Neural cell (in vitro differentiated cells): ENCODE measurements around the gene ZNF132. TPM values are rescaled to one million over a fixed set of nuclear protein-coding genes. Genes with fewer than 3 reads are reported as not detected.

ENCODE experiments used
- H2AFZ ChIP-seq: fragments of 200-600, 300-800 bp; sonication (generic), shearing (Covaris generic); 2 replicates; pipeline ENCODE4 v1.6.0; 2014; ENCODE audit warnings: low read depth, mild to moderate bottlenecking, antibody characterized with exemption, low read length, moderate library complexity
- H3F3A ChIP-seq: fragments of 200-600 bp; shearing (Covaris generic); 2 replicates; pipeline ENCODE4 v1.6.1; 2016; ENCODE audit warnings: mild to moderate bottlenecking, moderate library complexity, mixed read lengths, antibody characterized with exemption, low read length; ENCODE audit not compliant: insufficient read depth, poor library complexity, severe bottlenecking
- H3K27ac ChIP-seq: fragments of 200-600, 300-800 bp; sonication (generic), shearing (Covaris generic); 2 replicates; pipeline ENCODE4 v1.5.1; 2014; ENCODE audit warnings: mild to moderate bottlenecking, low read length, moderate library complexity
- H3K27me3 ChIP-seq: fragments of 300-800, 200-600 bp; sonication (generic), shearing (Covaris generic); 2 replicates; pipeline ENCODE4 v1.6.0; 2014; ENCODE audit warnings: mild to moderate bottlenecking, low read depth, low read length, moderate library complexity; ENCODE audit not compliant: insufficient read depth
- H3K36me3 ChIP-seq: fragments of 300-800, 200-600 bp; sonication (generic), shearing (Covaris generic); 2 replicates; pipeline ENCODE4 v1.5.1; 2014; ENCODE audit warnings: mild to moderate bottlenecking, antibody characterized with exemption, low read length, moderate library complexity; ENCODE audit not compliant: insufficient read depth
- H3K4me2 ChIP-seq: fragments of 300-800, 200-600 bp; sonication (generic), shearing (Covaris generic); 2 replicates; pipeline ENCODE4 v1.6.0; 2014; ENCODE audit warnings: mild to moderate bottlenecking, low read length
- H3K4me3 ChIP-seq: fragments of 300-800, 200-600 bp; sonication (generic), shearing (Covaris generic); 2 replicates; pipeline ENCODE4 v1.5.1; 2014; ENCODE audit warnings: mild to moderate bottlenecking, low read length, moderate library complexity
- H3K79me2 ChIP-seq: fragments of 200-600 bp; shearing (Covaris generic); replicated peaks from 2 replicates; pipeline ENCODE4 v1.6.0; 2014; ENCODE audit warnings: mild to moderate bottlenecking, low read length, moderate library complexity; ENCODE audit not compliant: insufficient read depth
- H3K9ac ChIP-seq: fragments of 300-800, 200-600 bp; sonication (generic), shearing (Covaris generic); 2 replicates; pipeline ENCODE4 v1.6.1; 2016; ENCODE audit warnings: mild to moderate bottlenecking, low read length, mixed read lengths
- H3K9me2 ChIP-seq: fragments of 200-600 bp; shearing (Covaris generic); 2 replicates; pipeline ENCODE4 v1.6.1; 2016; ENCODE audit warnings: mild to moderate bottlenecking, low read length, mixed read lengths; ENCODE audit not compliant: insufficient read depth
- H3K9me3 ChIP-seq: fragments of 200-600, 300-800 bp; sonication (generic), shearing (Covaris generic); 2 replicates; pipeline ENCODE4 v1.6.1; 2016; ENCODE audit warnings: mild to moderate bottlenecking, mixed run types, low read length, moderate library complexity, mixed read lengths
- H4K20me1 ChIP-seq: fragments of 200-600 bp; shearing (Covaris generic); 2 replicates; pipeline ENCODE4 v1.6.1; 2016; ENCODE audit warnings: mild to moderate bottlenecking, mixed run types; ENCODE audit not compliant: insufficient read depth
- EP300 ChIP-seq: fragments of 450-650 bp; conservative IDR thresholded peaks from 2 replicates; pipeline ENCODE4 v1.6.1; 2014; ENCODE audit warnings: antibody characterized with exemption, mild to moderate bottlenecking, moderate library complexity; ENCODE audit not compliant: poor library complexity, severe bottlenecking
- EZH2 ChIP-seq: fragments of 200-600, 300-800 bp; shearing (Covaris generic), sonication (generic); IDR thresholded peaks from 2 replicates; pipeline ENCODE4 v1.6.1; 2014; ENCODE audit warnings: antibody characterized with exemption, low read length, borderline replicate concordance, mild to moderate bottlenecking; ENCODE audit not compliant: insufficient read depth, poor library complexity, severe bottlenecking
- MXI1 ChIP-seq: fragments of 450-650 bp; conservative IDR thresholded peaks from 2 replicates; pipeline ENCODE4 v1.6.1; 2014; ENCODE audit warnings: antibody characterized with exemption, mild to moderate bottlenecking; ENCODE audit not compliant: poor library complexity, severe bottlenecking
- POLR2AphosphoS5 ChIP-seq: IDR thresholded peaks from 2 replicates; pipeline ENCODE4 v1.6.1; 2012
- RAD21 ChIP-seq: fragments of 450-650 bp; conservative IDR thresholded peaks from 2 replicates; pipeline ENCODE4 v1.6.1; 2014; ENCODE audit warnings: antibody characterized with exemption, mild to moderate bottlenecking, moderate library complexity
- SMC3 ChIP-seq: fragments of 450-650 bp; conservative IDR thresholded peaks from 2 replicates; pipeline ENCODE4 v1.6.1; 2014; ENCODE audit warnings: antibody characterized with exemption, mild to moderate bottlenecking, moderate library complexity; ENCODE audit not compliant: poor library complexity
- TAF1 ChIP-seq: IDR thresholded peaks from 2 replicates; pipeline ENCODE4 v1.6.1; 2012; ENCODE audit warnings: low read depth
- polyA plus RNA-seq: library from polyadenylated mRNA; depleted of rRNA; stranded (reverse); fragments of >200 nt; gene quantifications from 2 replicates; pipeline ENCODE4 v1.2.3, GENCODE V29; 2014
- TF ChIP-seq, protein P1 (sequence below): IDR thresholded peaks from 2 replicates; pipeline ENCODE4 v1.6.1; 2012; ENCODE audit warnings: borderline replicate concordance
- TF ChIP-seq, protein P2 (sequence below): fragments of 450-650 bp; IDR thresholded peaks from 2 replicates; pipeline ENCODE4 v1.5.1; 2014; ENCODE audit warnings: antibody characterized with exemption, mild to moderate bottlenecking, moderate library complexity; ENCODE audit not compliant: poor library complexity, severe bottlenecking

Gene ZNF132
- polyA plus RNA-seq, 1 donor from 2014 or later, result 0.77 TPM

DNA sequence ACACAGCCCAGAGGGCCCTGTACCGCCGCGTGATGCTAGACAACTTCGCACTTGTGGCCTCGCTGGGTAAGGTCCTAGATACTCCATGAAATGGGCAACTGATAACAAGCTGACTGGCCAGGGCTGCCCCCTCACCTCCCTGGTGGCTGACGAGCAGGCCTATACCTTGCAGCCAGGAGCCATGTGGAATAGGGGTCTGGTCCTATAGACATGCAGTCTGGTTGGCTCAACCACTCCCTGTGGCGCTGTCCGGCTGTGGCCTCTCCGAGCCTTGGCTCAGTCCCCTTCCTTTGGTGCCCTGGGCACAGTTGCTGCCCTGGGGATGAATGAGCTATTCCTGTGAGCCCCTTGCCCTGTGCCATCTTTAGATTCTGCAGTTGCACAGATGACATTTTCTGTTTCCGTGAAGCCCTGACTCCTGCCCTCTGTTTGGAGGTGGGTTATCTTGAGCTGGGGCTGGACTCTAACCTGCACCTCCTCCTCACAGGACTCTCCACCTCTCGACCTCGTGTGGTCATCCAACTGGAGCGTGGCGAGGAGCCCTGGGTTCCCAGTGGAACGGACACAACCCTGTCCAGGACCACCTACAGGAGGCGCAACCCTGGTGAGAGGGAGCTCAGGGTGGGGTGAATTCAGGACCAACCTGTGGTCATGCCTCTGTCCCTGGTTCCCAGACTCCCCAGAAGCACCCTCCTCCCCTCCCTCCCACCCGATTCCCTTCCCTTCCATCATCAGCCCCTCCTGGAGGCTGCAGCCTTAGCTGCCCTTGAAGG, 29.5 kb upstream of the ZNF132 start:
- Histone ChIP-seq H3F3A (no peaks in the 10 kb centered on the region), H3K9ac (no peak overlapping the region), H3K79me2 (peaks cover 10% of the 10 kb centered on the region), H3K9me3 (no peaks in the 10 kb centered on the region), H3K27ac (no peak overlapping the region), H3K4me2 (no peak overlapping the region), H3K4me3 (no peak overlapping the region), H3K36me3 (peaks cover 5% of the 10 kb centered on the region), H3K27me3 (no peaks in the 10 kb centered on the region), H2AFZ (no peak overlapping the region), H3K9me2 (no peaks in the 10 kb centered on the region), H4K20me1 (no peaks in the 10 kb centered on the region)
- TF ChIP-seq EZH2 (no peak), POLR2AphosphoS5 (no peak), SMC3 (no peak), MXI1 (no peak), RAD21 (no peak)
- TF ChIP-seq, protein P1, sequence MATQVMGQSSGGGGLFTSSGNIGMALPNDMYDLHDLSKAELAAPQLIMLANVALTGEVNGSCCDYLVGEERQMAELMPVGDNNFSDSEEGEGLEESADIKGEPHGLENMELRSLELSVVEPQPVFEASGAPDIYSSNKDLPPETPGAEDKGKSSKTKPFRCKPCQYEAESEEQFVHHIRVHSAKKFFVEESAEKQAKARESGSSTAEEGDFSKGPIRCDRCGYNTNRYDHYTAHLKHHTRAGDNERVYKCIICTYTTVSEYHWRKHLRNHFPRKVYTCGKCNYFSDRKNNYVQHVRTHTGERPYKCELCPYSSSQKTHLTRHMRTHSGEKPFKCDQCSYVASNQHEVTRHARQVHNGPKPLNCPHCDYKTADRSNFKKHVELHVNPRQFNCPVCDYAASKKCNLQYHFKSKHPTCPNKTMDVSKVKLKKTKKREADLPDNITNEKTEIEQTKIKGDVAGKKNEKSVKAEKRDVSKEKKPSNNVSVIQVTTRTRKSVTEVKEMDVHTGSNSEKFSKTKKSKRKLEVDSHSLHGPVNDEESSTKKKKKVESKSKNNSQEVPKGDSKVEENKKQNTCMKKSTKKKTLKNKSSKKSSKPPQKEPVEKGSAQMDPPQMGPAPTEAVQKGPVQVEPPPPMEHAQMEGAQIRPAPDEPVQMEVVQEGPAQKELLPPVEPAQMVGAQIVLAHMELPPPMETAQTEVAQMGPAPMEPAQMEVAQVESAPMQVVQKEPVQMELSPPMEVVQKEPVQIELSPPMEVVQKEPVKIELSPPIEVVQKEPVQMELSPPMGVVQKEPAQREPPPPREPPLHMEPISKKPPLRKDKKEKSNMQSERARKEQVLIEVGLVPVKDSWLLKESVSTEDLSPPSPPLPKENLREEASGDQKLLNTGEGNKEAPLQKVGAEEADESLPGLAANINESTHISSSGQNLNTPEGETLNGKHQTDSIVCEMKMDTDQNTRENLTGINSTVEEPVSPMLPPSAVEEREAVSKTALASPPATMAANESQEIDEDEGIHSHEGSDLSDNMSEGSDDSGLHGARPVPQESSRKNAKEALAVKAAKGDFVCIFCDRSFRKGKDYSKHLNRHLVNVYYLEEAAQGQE, result no peak
- TF ChIP-seq, protein P2, sequence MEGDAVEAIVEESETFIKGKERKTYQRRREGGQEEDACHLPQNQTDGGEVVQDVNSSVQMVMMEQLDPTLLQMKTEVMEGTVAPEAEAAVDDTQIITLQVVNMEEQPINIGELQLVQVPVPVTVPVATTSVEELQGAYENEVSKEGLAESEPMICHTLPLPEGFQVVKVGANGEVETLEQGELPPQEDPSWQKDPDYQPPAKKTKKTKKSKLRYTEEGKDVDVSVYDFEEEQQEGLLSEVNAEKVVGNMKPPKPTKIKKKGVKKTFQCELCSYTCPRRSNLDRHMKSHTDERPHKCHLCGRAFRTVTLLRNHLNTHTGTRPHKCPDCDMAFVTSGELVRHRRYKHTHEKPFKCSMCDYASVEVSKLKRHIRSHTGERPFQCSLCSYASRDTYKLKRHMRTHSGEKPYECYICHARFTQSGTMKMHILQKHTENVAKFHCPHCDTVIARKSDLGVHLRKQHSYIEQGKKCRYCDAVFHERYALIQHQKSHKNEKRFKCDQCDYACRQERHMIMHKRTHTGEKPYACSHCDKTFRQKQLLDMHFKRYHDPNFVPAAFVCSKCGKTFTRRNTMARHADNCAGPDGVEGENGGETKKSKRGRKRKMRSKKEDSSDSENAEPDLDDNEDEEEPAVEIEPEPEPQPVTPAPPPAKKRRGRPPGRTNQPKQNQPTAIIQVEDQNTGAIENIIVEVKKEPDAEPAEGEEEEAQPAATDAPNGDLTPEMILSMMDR, result no peak

DNA sequence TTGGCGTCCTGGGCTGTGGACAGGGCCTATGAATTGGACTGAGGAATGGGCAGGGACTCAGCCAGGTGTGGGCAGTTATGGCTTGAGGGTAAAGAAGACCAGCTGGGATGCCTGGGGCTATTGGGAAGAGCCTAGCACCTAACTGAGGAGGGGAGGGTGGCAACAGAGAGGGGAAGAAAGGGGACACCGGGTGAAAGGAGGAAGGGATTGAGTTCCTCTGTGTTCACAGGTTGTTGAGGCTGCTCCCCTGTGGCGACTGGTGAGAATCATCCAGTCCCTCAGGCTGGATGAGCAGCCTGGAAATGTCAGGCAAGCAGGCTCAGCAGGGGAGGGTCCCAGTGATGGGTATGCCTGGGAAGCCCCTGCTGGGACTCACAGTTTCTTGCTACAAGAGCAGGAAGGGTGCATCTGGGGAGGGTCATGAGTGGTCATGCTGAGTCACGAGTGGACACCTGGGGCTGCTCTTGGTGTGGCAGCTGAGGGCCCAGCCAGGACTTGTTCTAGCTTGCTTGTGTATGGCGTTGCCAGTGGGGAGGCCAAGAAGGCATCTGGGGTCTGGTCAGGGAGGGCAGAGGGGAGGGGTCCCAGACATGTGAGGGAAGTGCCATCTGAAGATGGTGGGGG, 28.4 kb upstream of the ZNF132 start:
- H3K9me3 ChIP-seq, result no peaks in the 10 kb centered on the region
- H3K9ac ChIP-seq, result no peak overlapping the region
- TF ChIP-seq TAF1, result no peak
- TF ChIP-seq EP300, result no peak
- no peak for TF ChIP-seq POLR2AphosphoS5
- no peak for TF ChIP-seq EZH2
- TF ChIP-seq MXI1, result no peak
- TF ChIP-seq, protein P1, result no peak
- TF ChIP-seq RAD21, result no peak
- no peak for TF ChIP-seq SMC3
- TF ChIP-seq, protein P2, result no peak
- H3K9me2 ChIP-seq, result no peaks in the 10 kb centered on the region
- H3K27ac ChIP-seq, result no peak overlapping the region
- peak overlapping the region; percentile 97 for H3K4me3 ChIP-seq
- H3K79me2 ChIP-seq, result peaks cover 10% of the 10 kb centered on the region
- no peaks in the 10 kb centered on the region for H4K20me1 ChIP-seq
- no peaks in the 10 kb centered on the region for H3F3A ChIP-seq
- peak overlapping the region; percentile 1 for H3K4me2 ChIP-seq
- H3K27me3 ChIP-seq, result no peaks in the 10 kb centered on the region
- no peaks in the 10 kb centered on the region for H3K36me3 ChIP-seq
- no peak overlapping the region for H2AFZ ChIP-seq
